Hematopoietic multipotent progenitor cell treated with erythropoietin and hydrocortisone succinate and interleukin-3 and kit ligand, for 6 days (in vitro differentiated cells): ENCODE measurements around the gene RILPL2.
"Not testable (repeated sequence)": the region's sequence is repeated elsewhere in the genome, so short reads cannot be mapped to it uniquely, and the experiment has no call there.

ENCODE experiments used
- DNase-seq: peaks from one replicate; pipeline ENCODE4 v3.0.0-alpha.2; 2015

The RILPL2 gene

GRCh38 chr12:123379391-123379790 is 57.1 kb downstream of the RILPL2 start:
- no peak for DNase-seq

- DNase-seq = not testable (repeated sequence)
Observed at GRCh38 chr12:123372415-123372814, 64.1 kb downstream of the RILPL2 start.

- DNase-seq = not testable (repeated sequence)
Observed at GRCh38 chr12:123371667-123372368, 64.7 kb downstream of the RILPL2 start.

GRCh38 chr12:123369229-123369628 is 67.3 kb downstream of the RILPL2 start:
- DNase-seq = peak; percentile 57

GRCh38 chr12:123368431-123368830 is 68.1 kb downstream of the RILPL2 start:
- not testable (repeated sequence) for DNase-seq

- no peak for DNase-seq
Observed at GRCh38 chr12:123367511-123367910, 69.0 kb downstream of the RILPL2 start.
